Naive B cell (primary cell): ENCODE results near the gene HS3ST4. TPM values are rescaled to one million over a fixed set of nuclear protein-coding genes. Genes with fewer than 3 reads are reported as not detected.

ENCODE experiments used
- ATAC-seq, 2 donors: fragments of 150-1000 bp; cut with Tn5 transposase; 2 replicates each; pipeline ENCODE4 v1.10.0; 2021; ENCODE audit warnings: low read depth in 2 of 2, mild to moderate bottlenecking in 2 of 2, moderate library complexity in 2 of 2
- DNase-seq: peaks from one replicate; pipeline ENCODE4 v3.0.0; 2022
- H3K27ac Mint-ChIP-seq, 6 donors: one replicate each; pipeline ENCODE4 v1.8.0; 2020 to 2022; ENCODE audit warnings: mild to moderate bottlenecking in 6 of 6, mixed read lengths in 6 of 6, moderate library complexity in 5 of 6, inconsistent platforms in 2 of 6
- H3K27me3 Mint-ChIP-seq, 3 donors: one replicate each; pipeline ENCODE4 v1.8.0; 2021 to 2022; ENCODE audit warnings: mixed read lengths in 3 of 3, mild to moderate bottlenecking in 1 of 3
- H3K36me3 Mint-ChIP-seq, 2 donors: one replicate each; pipeline ENCODE4 v1.8.0; 2020 to 2022; ENCODE audit warnings: mixed read lengths in 2 of 2, inconsistent platforms in 1 of 2, mild to moderate bottlenecking in 1 of 2
- H3K4me1 Mint-ChIP-seq, 3 donors: one replicate each; pipeline ENCODE4 v1.8.0; 2020 to 2022; ENCODE audit warnings: mixed read lengths in 3 of 3, inconsistent platforms in 1 of 3, mild to moderate bottlenecking in 1 of 3, moderate library complexity in 1 of 3
- H3K4me3 Mint-ChIP-seq, 8 donors: one replicate each; pipeline ENCODE4 v1.8.0; 2020 to 2022; ENCODE audit warnings: mild to moderate bottlenecking in 8 of 8, mixed read lengths in 8 of 8, moderate library complexity in 8 of 8, inconsistent platforms in 2 of 8
- H3K9me3 Mint-ChIP-seq, 7 donors: one replicate each; pipeline ENCODE4 v1.8.0; 2020 to 2022; ENCODE audit warnings: mixed read lengths in 7 of 7, mild to moderate bottlenecking in 5 of 7, inconsistent platforms in 2 of 7, moderate library complexity in 1 of 7
- polyA plus RNA-seq, 6 donors: library from polyadenylated mRNA; unstranded; fragments of 300-500 nt; fragmentation: Illumina TruSeq; gene quantifications; one replicate each; pipeline ENCODE4 v1.2.3, GENCODE V29; 2021; ENCODE audit warnings: low read depth in 6 of 6

The HS3ST4 gene
- polyA plus RNA-seq, 6 donors from 2014 or later = not detected

DNA sequence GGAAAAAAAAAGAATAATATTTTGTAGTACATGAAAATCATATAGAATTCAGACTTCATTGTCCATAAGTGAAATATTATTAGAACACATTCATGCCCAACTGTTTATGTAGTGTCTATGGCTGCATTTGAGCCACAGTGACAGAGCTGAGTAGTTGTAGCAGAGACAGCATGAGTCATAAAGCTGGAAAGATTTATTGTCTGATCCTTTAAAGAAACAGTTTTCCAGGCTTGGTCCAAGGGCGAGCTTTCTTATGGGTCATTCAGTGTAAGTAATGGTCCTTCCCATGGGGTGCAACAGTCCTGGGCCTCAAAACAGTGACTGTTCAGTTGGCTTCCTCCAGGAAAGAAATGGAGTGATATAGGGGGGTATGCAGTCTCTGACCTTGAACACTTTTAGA lies 260.2 kb downstream of the HS3ST4 start:
- Mint-ChIP-seq H3K27me3 (peaks cover 0 to 9% (median 5%) of the 10 kb centered on the region in 3 donors), H3K4me3 (peak overlapping the region in 1 of 8 donors; percentile 64), H3K36me3 (no peaks in the 10 kb centered on the region), H3K4me1 (no peaks in the 10 kb centered on the region), H3K9me3 (peaks cover 0 to 11% (median 3%) of the 10 kb centered on the region in 7 donors), H3K27ac (no peak overlapping the region)
- ATAC-seq (no peak), DNase-seq (no peak)

DNA sequence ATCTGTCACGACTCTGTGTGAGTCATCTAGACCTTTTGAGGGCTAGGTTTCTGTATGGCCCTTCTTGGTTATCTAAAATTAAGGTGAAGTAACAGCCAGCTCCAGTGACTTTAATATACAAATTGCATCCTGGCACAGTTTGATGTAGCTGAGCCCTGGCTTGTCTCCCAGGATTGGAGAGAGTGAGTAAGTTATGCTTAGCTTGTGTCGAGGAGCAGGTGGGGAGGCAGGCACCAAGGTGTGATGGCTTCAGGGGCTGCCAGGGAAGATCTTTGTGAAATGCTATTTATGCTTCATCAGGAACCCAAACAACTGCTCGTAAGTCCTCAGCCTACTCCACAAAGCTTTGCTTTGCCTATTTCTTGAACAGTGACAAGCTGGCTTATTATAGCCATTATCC lies 261.2 kb downstream of the HS3ST4 start:
- Mint-ChIP-seq H3K27me3 (peaks cover 0 to 5% (median 4%) of the 10 kb centered on the region in 3 donors), H3K4me3 (no peak overlapping the region), H3K36me3 (no peaks in the 10 kb centered on the region)

DNA sequence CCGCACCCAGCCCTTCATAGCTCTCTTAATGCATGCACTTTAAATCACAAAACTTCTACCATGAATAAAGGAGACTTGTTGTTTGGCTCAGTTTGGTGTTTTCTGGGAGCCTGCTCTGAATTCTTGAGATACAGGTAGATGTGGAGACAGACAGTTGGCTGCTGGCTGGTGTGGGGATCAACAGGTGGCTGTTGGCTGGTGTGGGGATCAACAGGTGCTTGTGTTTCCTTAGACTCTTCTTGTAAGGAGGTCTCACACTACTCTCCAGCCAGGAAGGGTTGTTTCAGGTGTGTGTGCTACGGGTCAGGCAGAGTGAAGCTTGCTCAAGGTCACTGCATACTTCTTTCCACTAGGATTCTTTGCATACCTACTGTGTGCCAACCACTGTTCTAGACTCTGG lies 265.9 kb downstream of the HS3ST4 start:
- H3K36me3 Mint-ChIP-seq = no peaks in the 10 kb centered on the region
- H3K9me3 Mint-ChIP-seq = peaks cover 0 to 16% (median 4%) of the 10 kb centered on the region in 7 donors
- H3K4me3 Mint-ChIP-seq = no peak overlapping the region
- DNase-seq (no peak), ATAC-seq (no peak)
- H3K27me3 Mint-ChIP-seq = peaks cover 0 to 5% (median 4%) of the 10 kb centered on the region in 3 donors
- peak overlapping the region in 1 of 6 donors; percentile 12 for H3K27ac Mint-ChIP-seq
- no peaks in the 10 kb centered on the region for H3K4me1 Mint-ChIP-seq

More for the DNA sequence above, 261.2 kb downstream of the HS3ST4 start:
- no peaks in the 10 kb centered on the region for H3K4me1 Mint-ChIP-seq
- DNase-seq (no peak), ATAC-seq (no peak)
- no peak overlapping the region for H3K27ac Mint-ChIP-seq
- H3K9me3 Mint-ChIP-seq = peaks cover 0 to 11% (median 3%) of the 10 kb centered on the region in 7 donors

DNA sequence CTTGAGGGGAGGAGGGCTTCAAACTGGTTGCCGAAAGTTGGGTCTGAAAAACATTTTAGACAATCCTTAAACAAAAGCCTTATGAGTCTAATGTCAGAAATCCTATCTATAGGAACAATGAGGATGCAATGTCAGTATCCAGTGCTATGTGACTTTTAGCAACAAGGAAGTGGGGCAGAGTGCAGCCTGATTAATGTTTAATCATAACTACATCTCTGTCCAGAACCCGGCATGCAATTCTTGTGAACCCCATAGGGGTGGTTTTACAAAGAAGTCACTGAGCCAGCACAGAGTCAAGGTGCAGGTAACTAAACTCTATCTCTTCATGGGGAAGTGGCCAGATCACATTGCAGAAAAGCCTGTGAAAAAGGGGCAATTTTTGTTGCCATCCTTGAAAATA lies 267.5 kb downstream of the HS3ST4 start:
- Mint-ChIP-seq H3K4me3 (no peak overlapping the region), H3K9me3 (peaks cover 0 to 10% (median 1%) of the 10 kb centered on the region in 7 donors), H3K36me3 (no peaks in the 10 kb centered on the region), H3K27ac (no peak overlapping the region), H3K27me3 (peaks cover 0 to 4% (median 0%) of the 10 kb centered on the region in 3 donors), H3K4me1 (no peaks in the 10 kb centered on the region)
- ATAC-seq = no peak
- no peak for DNase-seq

DNA sequence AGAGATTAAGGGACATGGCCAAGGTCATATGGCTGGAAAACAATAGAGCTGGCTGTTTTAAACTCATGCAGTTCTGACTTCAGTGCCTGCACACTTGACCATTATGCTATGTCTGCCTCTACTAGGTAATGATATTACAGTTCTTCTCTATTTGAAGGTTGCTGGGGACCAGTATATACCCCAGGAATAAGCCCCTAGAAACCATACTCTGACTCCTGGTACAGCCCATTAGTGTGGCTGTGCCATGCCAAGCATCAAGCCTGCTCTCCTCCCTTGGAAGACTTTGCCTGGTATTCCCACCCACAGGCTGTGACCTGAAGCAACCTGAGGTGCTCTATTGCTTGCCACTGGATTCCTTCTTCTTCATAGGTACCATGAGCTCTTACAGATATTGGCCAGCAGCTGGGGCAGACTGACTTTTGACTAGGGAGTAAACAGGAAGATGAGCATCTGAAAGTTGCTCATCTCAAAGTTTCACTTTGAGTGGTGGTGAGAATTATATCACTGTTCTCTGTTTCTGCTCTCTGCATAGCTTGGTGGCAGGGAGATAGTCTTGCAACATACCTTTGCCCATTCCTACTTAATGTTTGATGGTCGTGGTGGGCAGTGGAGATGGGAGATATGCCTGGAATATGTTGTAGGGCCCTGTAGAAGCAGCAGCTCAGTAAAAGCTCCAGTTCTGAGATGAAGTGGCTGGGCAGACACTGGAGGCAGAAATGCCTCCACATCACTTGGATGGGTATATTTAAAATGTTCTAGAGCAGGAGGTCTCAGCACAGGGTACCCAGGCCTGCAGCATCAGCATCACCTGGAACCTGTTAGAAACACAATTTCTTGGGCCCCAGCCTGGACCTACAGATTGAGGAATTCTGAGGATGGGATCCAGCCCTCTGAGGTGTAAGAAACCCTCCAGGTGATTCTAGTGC lies 274.7 kb downstream of the HS3ST4 start:
- Mint-ChIP-seq H3K9me3 (peaks cover 0 to 2% (median 0%) of the 10 kb centered on the region in 7 donors), H3K27me3 (no peaks in the 10 kb centered on the region), H3K4me1 (no peaks in the 10 kb centered on the region), H3K4me3 (no peak overlapping the region), H3K36me3 (no peaks in the 10 kb centered on the region), H3K27ac (no peak overlapping the region)
- ATAC-seq (no peak), DNase-seq (no peak)

DNA sequence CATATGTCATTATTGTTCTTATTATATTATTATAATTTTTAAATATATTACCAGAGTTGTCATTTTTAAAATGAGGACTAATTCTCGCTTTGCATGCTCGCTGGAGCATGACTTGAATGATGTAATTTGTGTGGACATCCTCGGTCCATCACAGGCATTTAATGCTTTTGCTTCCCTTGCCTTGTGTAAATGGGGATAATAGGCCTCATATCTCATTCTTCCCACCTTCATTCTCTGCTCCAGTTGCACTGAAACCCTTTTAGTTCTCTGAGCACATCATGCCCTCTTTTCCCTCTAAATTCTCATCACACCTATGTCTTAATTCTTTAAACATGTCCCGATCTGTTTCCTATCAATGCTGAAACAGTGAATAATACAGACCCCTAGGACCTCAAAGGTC lies 285.4 kb downstream of the HS3ST4 start:
- H3K27me3 Mint-ChIP-seq = peaks cover 0 to 13% (median 8%) of the 10 kb centered on the region in 3 donors
- no peaks in the 10 kb centered on the region for H3K4me1 Mint-ChIP-seq
- peaks cover 0 to 10% (median 0%) of the 10 kb centered on the region in 7 donors for H3K9me3 Mint-ChIP-seq
- no peaks in the 10 kb centered on the region for H3K36me3 Mint-ChIP-seq
- no peak for DNase-seq
- no peak overlapping the region for H3K4me3 Mint-ChIP-seq
- H3K27ac Mint-ChIP-seq = no peak overlapping the region
- ATAC-seq = no peak

DNA sequence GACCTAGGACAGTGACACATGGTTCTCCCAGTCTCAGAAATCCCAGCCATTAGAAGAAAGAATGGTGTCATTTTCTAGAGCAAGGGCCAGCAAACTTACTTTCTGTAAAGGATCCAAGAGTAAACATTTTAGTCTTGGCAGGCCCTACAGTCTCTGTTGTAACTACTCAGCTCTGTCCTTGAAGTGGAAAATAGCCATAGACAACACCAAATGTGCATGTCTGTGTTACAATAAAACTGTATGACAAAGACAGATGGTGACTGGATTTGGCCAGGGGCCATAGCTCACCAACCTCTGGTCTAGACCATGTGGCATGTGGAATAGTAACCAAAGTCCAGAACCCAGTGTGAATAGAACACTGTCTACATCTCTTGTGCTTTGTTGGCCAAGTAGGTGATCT lies 286.5 kb downstream of the HS3ST4 start:
- Mint-ChIP-seq H3K4me3 (no peak overlapping the region), H3K27ac (no peak overlapping the region), H3K4me1 (no peaks in the 10 kb centered on the region), H3K36me3 (no peaks in the 10 kb centered on the region), H3K27me3 (peaks cover 0 to 13% (median 8%) of the 10 kb centered on the region in 3 donors), H3K9me3 (peaks cover 0 to 10% (median 0%) of the 10 kb centered on the region in 7 donors)
- ATAC-seq = no peak
- DNase-seq = no peak

DNA sequence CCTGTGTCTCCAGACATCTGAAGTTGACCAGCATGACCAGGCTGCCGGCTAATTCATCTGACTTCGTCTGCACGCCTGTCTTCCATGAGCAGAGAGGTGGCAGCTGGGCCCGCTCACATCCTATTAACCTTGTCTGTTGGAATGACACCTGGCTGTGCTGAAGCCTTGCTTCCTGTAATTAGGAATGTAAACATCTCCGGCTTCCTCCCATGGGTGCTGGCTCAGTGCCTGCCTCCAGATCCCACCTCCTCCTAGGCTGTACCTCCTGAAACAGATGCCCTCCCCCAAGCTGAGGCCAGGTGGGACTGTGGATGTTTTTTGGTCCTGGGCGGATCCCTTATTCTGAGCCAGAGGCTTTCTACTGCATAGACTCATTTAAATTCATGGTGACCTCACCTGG lies 296.3 kb downstream of the HS3ST4 start:
- Mint-ChIP-seq H3K4me1 (no peaks in the 10 kb centered on the region), H3K36me3 (no peaks in the 10 kb centered on the region), H3K9me3 (peaks cover 0 to 10% (median 6%) of the 10 kb centered on the region in 7 donors), H3K27me3 (peaks cover 0 to 11% (median 4%) of the 10 kb centered on the region in 3 donors), H3K4me3 (no peak overlapping the region), H3K27ac (no peak overlapping the region)
- DNase-seq (no peak), ATAC-seq (no peak)

DNA sequence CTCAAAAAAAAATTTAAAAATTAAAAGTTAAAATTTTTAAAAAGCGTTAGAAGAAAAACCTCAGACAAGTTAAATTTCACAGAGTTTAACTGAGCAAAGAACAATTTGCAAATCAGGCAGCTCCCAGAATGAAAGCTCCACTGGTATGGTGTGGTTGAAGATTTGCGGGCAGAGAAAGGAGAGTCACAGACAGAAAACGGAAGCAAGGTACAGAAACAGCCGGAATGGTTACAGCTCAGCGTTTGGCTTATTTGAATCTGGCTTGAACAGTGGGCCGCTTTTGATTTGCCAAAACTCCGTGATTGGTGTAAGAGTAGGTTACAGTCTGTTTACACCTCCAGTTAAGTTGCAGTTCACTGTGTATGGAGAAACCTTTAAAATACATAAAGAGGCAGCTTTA lies 297.1 kb downstream of the HS3ST4 start:
- ATAC-seq = no peak

DNA sequence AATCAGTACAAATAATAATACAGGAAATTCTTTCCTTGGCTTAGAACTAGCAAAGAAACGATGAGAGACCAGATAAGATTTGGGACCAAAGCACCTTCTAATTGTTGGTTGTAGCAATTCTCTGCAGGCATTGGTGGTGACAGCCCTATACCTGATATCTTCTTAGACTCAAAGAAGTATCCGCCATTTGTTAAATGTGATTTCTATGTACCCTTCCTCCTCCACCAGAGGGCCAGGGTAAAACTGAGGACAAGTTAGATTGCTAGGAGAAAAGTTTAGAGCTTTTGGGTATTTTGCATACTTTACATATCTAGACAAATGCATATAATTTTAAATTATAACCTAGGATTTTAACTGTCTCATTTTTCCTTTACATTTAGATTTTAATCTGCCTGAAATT lies 304.3 kb downstream of the HS3ST4 start:
- ATAC-seq = no peak

More for the DNA sequence above, 297.1 kb downstream of the HS3ST4 start:
- Mint-ChIP-seq H3K9me3 (peaks cover 0 to 10% (median 6%) of the 10 kb centered on the region in 7 donors), H3K27ac (no peak overlapping the region), H3K27me3 (peaks cover 0 to 11% (median 4%) of the 10 kb centered on the region in 3 donors), H3K36me3 (no peaks in the 10 kb centered on the region), H3K4me1 (no peaks in the 10 kb centered on the region), H3K4me3 (no peak overlapping the region)
- DNase-seq = no peak

DNA sequence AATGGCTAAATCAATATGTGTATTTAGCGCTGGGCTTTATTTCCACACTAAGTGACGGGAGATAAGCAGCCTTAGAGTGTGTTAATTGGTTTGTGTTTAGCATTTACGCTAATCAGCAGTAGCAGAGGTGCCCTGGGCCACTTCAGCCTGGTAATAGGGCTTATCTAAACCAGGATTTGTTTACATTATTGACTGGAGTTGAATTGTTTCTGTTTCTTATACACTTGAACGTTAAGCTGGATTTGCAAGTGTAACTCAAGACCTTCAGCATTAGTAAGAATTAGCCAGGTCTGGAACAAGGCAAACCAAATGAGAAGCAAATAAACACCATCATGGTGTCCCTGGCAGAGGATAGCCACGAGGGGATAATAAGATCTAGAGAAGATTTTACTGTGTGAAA lies 313.6 kb downstream of the HS3ST4 start:
- Mint-ChIP-seq H3K4me1 (no peaks in the 10 kb centered on the region), H3K27ac (no peak overlapping the region)

More for the DNA sequence above, 304.3 kb downstream of the HS3ST4 start:
- no peaks in the 10 kb centered on the region for H3K36me3 Mint-ChIP-seq
- no peaks in the 10 kb centered on the region for H3K4me1 Mint-ChIP-seq
- H3K9me3 Mint-ChIP-seq = peaks cover 0 to 7% (median 2%) of the 10 kb centered on the region in 7 donors
- no peak for DNase-seq
- H3K27ac Mint-ChIP-seq = no peak overlapping the region
- H3K4me3 Mint-ChIP-seq = no peak overlapping the region
- peaks cover under 1 to 13% (median 9%) of the 10 kb centered on the region in 3 donors for H3K27me3 Mint-ChIP-seq

DNA sequence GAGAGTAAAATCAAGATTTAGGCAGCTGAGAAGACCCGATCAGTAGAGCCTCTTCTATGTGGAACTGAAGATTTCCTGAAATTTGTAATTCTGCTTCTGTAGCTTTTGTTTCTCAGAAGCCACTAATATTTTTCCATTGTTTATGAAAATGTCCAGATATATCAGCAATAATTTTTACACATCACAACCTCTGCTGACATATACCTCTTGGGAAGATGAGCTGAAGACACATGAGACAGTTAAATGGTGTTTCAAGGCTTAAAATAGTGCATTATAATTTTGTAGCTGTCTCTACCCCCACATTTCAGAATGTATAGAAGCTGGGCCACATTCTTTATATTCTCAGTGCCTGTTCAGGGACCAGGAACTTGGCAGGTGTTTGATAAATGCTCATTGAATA lies 320.6 kb downstream of the HS3ST4 start:
- no peak for ATAC-seq
- H3K9me3 Mint-ChIP-seq = peaks cover 5 to 33% (median 14%) of the 10 kb centered on the region in 7 donors
- H3K4me3 Mint-ChIP-seq = no peak overlapping the region
- peaks cover 0 to 8% of the 10 kb centered on the region in 2 donors for H3K36me3 Mint-ChIP-seq
- DNase-seq = no peak
- H3K27ac Mint-ChIP-seq = no peak overlapping the region
- peaks cover 0 to 8% (median 6%) of the 10 kb centered on the region in 3 donors for H3K27me3 Mint-ChIP-seq
- H3K4me1 Mint-ChIP-seq = no peaks in the 10 kb centered on the region

More for the DNA sequence above, 313.6 kb downstream of the HS3ST4 start:
- H3K36me3 Mint-ChIP-seq = peaks cover 0 to 7% of the 10 kb centered on the region in 2 donors
- H3K4me3 Mint-ChIP-seq = no peak overlapping the region
- peaks cover 11 to 23% (median 21%) of the 10 kb centered on the region in 3 donors for H3K27me3 Mint-ChIP-seq
- peaks cover 2 to 38% (median 10%) of the 10 kb centered on the region in 7 donors for H3K9me3 Mint-ChIP-seq
- DNase-seq (no peak), ATAC-seq (no peak)

DNA sequence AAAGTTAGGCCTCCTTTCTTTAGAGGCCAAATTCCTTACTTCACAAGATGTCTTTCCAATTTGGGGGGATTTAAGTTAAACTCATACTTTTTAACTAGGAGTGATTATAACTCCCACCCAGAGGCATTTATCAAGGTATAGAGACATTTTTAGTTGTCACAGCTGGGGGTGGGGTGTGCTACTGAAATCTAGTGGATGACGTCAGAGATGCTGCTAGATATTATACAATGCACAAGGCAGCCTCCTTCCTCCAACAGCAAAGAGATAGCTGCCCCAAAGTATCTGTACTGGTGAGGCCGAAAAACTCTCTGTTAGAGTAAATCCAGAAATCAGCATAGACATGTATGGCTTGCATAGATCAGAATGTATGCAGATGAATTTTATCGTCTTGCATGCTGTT lies 324.0 kb downstream of the HS3ST4 start:
- Mint-ChIP-seq H3K9me3 (peaks cover 10 to 34% (median 24%) of the 10 kb centered on the region in 7 donors), H3K4me1 (no peaks in the 10 kb centered on the region), H3K27me3 (peaks cover 0 to 15% (median 6%) of the 10 kb centered on the region in 3 donors), H3K27ac (no peak overlapping the region), H3K4me3 (no peak overlapping the region), H3K36me3 (peaks cover 0 to 15% of the 10 kb centered on the region in 2 donors)
- ATAC-seq = no peak
- no peak for DNase-seq

DNA sequence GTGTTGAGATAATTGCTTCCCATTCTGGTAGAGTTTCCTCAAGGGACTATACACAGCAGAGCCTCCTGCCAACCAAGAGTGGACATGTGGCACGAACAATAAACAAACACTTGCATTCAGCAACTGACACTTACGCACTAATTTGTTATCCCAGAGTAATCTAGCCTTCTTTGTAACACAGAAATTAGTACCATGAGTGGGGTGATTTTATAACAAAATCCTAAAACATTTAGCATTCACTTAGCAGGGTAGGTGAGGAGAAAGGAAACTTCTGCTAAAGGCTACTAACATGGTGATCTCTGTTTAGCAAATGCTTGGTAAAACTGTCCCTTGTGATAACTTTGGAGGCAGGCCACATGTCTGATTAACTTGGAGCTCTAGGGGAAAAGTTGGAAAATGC lies 325.2 kb downstream of the HS3ST4 start:
- no peak for ATAC-seq

More for the DNA sequence above, 325.2 kb downstream of the HS3ST4 start:
- Mint-ChIP-seq H3K4me3 (no peak overlapping the region), H3K27ac (no peak overlapping the region), H3K27me3 (peaks cover 0 to 15% (median 3%) of the 10 kb centered on the region in 3 donors), H3K9me3 (peaks cover 10 to 34% (median 24%) of the 10 kb centered on the region in 7 donors), H3K4me1 (no peaks in the 10 kb centered on the region), H3K36me3 (peaks cover 0 to 15% of the 10 kb centered on the region in 2 donors)
- DNase-seq = no peak
